Activated CD4-positive, alpha-beta T cell treated with anti-CD3 and anti-CD28 coated beads, Interleukin-2, amount 10 ng/mL, durations not matched to agents 24 days and 14 days (primary cell): ENCODE data around the gene RTEL1. TPM values are rescaled to one million over a fixed set of nuclear protein-coding genes. Genes with fewer than 3 reads are reported as not detected.

Experiments
- DNase-seq: peaks from one replicate; pipeline ENCODE4 v3.0.0; 2022
- H3K27ac Mint-ChIP-seq: one replicate; pipeline ENCODE4 v1.8.0; 2022; ENCODE audit warnings: mild to moderate bottlenecking, mixed read lengths
- H3K27me3 Mint-ChIP-seq: one replicate; pipeline ENCODE4 v1.8.0; 2022; ENCODE audit warnings: mixed read lengths
- H3K36me3 Mint-ChIP-seq: one replicate; pipeline ENCODE4 v1.8.0; 2022; ENCODE audit warnings: low read depth, mild to moderate bottlenecking, mixed read lengths
- H3K4me1 Mint-ChIP-seq: one replicate; pipeline ENCODE4 v1.8.0; 2021; ENCODE audit warnings: mixed read lengths
- H3K4me3 Mint-ChIP-seq: one replicate; pipeline ENCODE4 v1.8.0; 2022; ENCODE audit warnings: mild to moderate bottlenecking, moderate library complexity, mixed read lengths
- H3K9me3 Mint-ChIP-seq: one replicate; pipeline ENCODE4 v1.8.0; 2021; ENCODE audit warnings: mixed read lengths
- intact Hi-C: fragments of 100-400 bp; cut with micrococcal nuclease; formaldehyde crosslinking; loops from one replicate; pipeline ENCODE4 v1.15.1; 2023
- total RNA-seq: library from RNA; stranded (reverse); gene quantifications from 2 replicates; pipeline ENCODE4 v1.2.3, GENCODE V29; 2022

Gene RTEL1
- total RNA-seq, 1 donor from 2014 or later, result 64.7 TPM

- intact Hi-C loops, result loop anchor here (5.0 kb wide), 1 partner anchor 37 kb away; the partner anchor contains the start of genes ARFRP1 and ZGPAT
- no peak for DNase-seq
- H3K27me3 Mint-ChIP-seq, result no peaks in the 10 kb centered on the region
- H3K27ac Mint-ChIP-seq, result no peak overlapping the region
- no peak overlapping the region for H3K4me3 Mint-ChIP-seq
- H3K4me1 Mint-ChIP-seq, result no peaks in the 10 kb centered on the region
- H3K36me3 Mint-ChIP-seq, result peaks cover 3% of the 10 kb centered on the region
- no peaks in the 10 kb centered on the region for H3K9me3 Mint-ChIP-seq
These were observed 86.0 kb downstream of the RTEL1 start for GRCh38 chr20:63744158-63744557.

- H3K4me3 Mint-ChIP-seq, result no peak overlapping the region
- H3K27me3 Mint-ChIP-seq, result no peaks in the 10 kb centered on the region
- H3K36me3 Mint-ChIP-seq, result peaks cover 3% of the 10 kb centered on the region
- H3K27ac Mint-ChIP-seq, result no peak overlapping the region
- peaks cover 3% of the 10 kb centered on the region for H3K4me1 Mint-ChIP-seq
- DNase-seq, result no peak
- no peaks in the 10 kb centered on the region for H3K9me3 Mint-ChIP-seq
- intact Hi-C loops, result loop anchor here (5.0 kb wide), 1 partner anchor 37 kb away; the partner anchor contains the start of genes ARFRP1 and ZGPAT
These were observed 86.7 kb downstream of the RTEL1 start for GRCh38 chr20:63744574-63745423.

GRCh38 chr20:63745424-63745805 lies 87.3 kb downstream of the RTEL1 start:
- Mint-ChIP-seq H3K9me3 (no peaks in the 10 kb centered on the region), H3K4me3 (no peak overlapping the region)

More at GRCh38 chr20:63745424-63745805, 87.3 kb downstream of the RTEL1 start:
- H3K27ac Mint-ChIP-seq, result no peak overlapping the region
- no peaks in the 10 kb centered on the region for H3K27me3 Mint-ChIP-seq
- H3K4me1 Mint-ChIP-seq, result peaks cover 3% of the 10 kb centered on the region
- DNase-seq, result no peak
- intact Hi-C loops, result no loop called here
- peaks cover 3% of the 10 kb centered on the region for H3K36me3 Mint-ChIP-seq

Other genes with a start within 250 kb of the RTEL1 start
- 0.26 TPM in 1 of 2 replicates, not detected in the other for gene KCNQ2, start 185.7 kb upstream of the RTEL1 start, total RNA-seq
- gene EEF1A2, start 159.2 kb upstream of the RTEL1 start, total RNA-seq, result 0.28 and 0.66 TPM in 2 replicates
- 125 and 130 TPM in 2 replicates for gene PPDPF, start 137.5 kb upstream of the RTEL1 start, total RNA-seq
- 0.19 and 0.35 TPM in 2 replicates for gene PTK6, start 120.9 kb upstream of the RTEL1 start, total RNA-seq
- gene SRMS, start 110.6 kb upstream of the RTEL1 start, total RNA-seq, result not detected in 2 replicates
- gene FNDC11, start 104.2 kb upstream of the RTEL1 start, total RNA-seq, result 0.12 and 0.16 TPM in 2 replicates
- gene HELZ2, start 84.1 kb upstream of the RTEL1 start, total RNA-seq, result 13.7 and 15.9 TPM in 2 replicates
- 13.9 and 14.1 TPM in 2 replicates for gene GMEB2, start 31.2 kb upstream of the RTEL1 start, total RNA-seq
- 9.7 and 10.7 TPM in 2 replicates for gene STMN3, start 4.9 kb upstream of the RTEL1 start, total RNA-seq
- gene TNFRSF6B, start 38.3 kb downstream of the RTEL1 start, total RNA-seq, result not detected in 2 replicates
- gene ARFRP1, start 49.7 kb downstream of the RTEL1 start, total RNA-seq, result 63.4 and 70.4 TPM in 2 replicates
- 37.3 and 38.1 TPM in 2 replicates for gene ZGPAT, start 49.7 kb downstream of the RTEL1 start, total RNA-seq
- 10.1 and 12.2 TPM in 2 replicates for gene LIME1, start 78.4 kb downstream of the RTEL1 start, total RNA-seq
- gene SLC2A4RG, start 81.5 kb downstream of the RTEL1 start, total RNA-seq, result 41.0 and 43.6 TPM in 2 replicates
- 0.84 and 1.0 TPM in 2 replicates for gene ZBTB46, start 173.0 kb downstream of the RTEL1 start, total RNA-seq
- 0.19 TPM in 1 of 2 replicates, not detected in the other for gene ABHD16B, start 203.2 kb downstream of the RTEL1 start, total RNA-seq
- 75.9 and 78.8 TPM in 2 replicates for gene TPD52L2, start 207.0 kb downstream of the RTEL1 start, total RNA-seq
- gene DNAJC5, start 236.8 kb downstream of the RTEL1 start, total RNA-seq, result 42.3 and 43.1 TPM in 2 replicates